ENCODE results near the gene ACMSD. TPM values are rescaled to one million over a fixed set of nuclear protein-coding genes. Genes with fewer than 3 reads are reported as not detected.

The ACMSD gene
- total RNA-seq, 4 donors from 2014 or later: not detected

DNA sequence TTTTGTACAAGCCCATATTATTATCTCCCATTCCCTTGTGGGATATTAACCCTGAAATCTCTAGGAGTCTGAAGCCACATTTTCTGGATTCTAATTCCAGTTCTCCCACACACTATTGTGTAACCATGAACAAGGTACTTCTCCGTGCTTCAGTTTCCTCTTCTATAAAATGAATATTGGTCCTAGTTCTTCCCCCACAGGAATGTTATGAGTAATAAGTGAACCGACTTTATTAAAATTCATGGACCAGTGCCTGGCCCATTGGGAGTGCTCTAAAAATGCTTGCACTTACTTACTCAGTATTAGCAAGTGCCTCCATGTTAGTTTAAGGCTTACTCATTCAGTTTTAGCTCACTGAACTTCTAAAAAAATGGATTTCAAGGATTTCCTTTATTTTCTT is 1.4 kb upstream of the ACMSD start:
- no peak for TF ChIP-seq CTCF (IDR thresholded peaks at IDR 0.05; ENCODE audit: low read depth)

- no peak for TF ChIP-seq CTCF (IDR thresholded peaks at IDR 0.05; ENCODE audit: low read depth)
Observed at GRCh38 chr2:134839649-134840048, 1.2 kb downstream of the ACMSD start.

DNA sequence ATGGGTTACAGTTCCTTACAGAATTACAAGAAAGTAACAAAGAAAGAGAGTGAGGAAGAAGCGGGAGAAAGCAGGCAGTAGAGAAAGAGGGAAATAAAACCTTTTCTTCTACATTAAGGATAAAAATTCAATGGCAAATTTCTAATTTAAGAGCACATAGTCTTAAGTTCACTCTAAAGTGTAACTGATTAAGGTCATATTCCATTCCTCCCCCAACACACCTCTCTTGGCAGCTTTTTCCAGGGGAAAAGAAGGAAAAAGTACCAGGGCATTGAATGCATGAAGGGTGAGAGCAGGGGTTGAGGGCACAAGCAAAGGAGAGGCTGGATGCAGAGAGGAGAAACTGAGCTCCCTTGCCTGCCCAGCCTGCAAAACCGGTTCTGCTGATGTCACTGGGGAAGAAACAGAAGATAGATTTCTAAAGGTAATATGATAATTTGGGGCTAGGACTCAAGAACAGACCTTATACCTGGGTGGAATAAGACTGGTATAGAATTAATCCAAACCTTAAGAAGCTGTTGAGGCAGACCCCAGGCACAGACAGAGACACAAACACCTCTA is 4.6 kb downstream of the ACMSD start:
- TF ChIP-seq CTCF (IDR thresholded peaks at IDR 0.05; ENCODE audit: low read depth): no peak

DNA sequence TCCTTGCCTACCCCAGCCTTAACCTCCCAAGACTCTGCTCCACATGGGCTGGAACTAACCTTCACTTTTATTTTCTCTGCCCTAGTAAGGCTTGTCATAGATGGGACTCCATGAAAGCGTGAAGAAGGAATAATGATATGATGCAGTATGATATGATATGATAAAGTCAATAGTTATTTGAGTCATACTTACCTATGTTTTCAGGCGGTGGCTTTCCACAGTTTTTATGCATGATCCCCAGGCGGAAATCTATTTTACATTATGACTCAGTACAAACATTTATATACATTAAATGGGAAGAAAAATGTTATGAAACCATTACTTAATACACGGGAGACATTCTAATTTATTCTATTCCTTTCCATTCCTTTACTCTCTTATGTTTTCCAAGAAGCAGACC is 5.6 kb downstream of the ACMSD start:
- TF ChIP-seq CTCF (IDR thresholded peaks at IDR 0.05; ENCODE audit: low read depth): no peak

DNA sequence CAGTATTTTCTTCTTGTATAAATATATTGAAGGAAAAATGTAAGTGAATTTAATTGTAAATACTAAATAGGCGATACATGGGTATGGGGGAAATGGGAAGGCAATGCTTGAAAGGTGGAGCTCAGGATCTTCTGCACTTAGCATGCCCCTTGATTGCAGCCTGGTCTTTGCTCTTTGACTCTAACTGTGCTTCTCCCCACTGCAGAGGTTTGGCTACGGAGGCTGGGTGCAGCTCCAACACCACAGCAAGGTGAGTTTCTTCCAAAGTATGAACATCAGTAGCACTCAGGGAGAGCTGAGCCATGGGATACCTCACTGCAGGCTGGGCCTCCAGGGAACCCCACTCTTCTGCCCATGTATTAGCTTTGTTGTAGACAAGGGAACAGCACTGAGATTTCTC is 6.6 kb downstream of the ACMSD start:
- TF ChIP-seq CTCF (IDR thresholded peaks at IDR 0.05; ENCODE audit: low read depth): no peak

DNA sequence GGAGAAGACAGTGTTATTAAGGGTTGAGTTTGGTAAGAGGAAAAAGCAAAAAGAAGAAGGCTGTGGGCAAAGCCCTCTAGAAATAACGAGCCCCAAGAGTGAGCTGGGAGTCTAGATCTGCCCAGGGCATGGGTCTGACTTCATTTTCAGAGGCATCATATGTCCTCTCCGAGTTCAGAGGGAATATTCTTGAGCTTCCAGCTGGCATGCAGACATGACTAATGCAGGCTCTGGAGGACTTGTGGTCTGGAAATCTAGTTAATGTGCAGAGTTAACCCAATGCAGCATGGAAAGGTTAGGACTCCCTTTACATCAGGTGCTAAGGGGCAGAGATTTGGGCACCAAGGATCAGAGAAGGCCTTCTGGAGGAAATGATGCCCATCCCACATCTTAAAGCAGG is 7.3 kb downstream of the ACMSD start:
- TF ChIP-seq CTCF (IDR thresholded peaks at IDR 0.05; ENCODE audit: low read depth): no peak

GRCh38 chr2:134846213-134846612 is 7.8 kb downstream of the ACMSD start:
- TF ChIP-seq CTCF (IDR thresholded peaks at IDR 0.05; ENCODE audit: low read depth): no peak

Data from subcutaneous adipose tissue (tissue), 4 donors.